Activated naive CD4-positive, alpha-beta T cell treated with anti-CD3 and anti-CD28 coated beads, Interleukin-2, amount 50 U/mL, for 16 hours (primary cell): ENCODE measurements around the gene REC8.
A peak's percentile ranks its signal among the peaks of the same experiment; 100 is the strongest.

ENCODE experiments used
- DNase-seq: peaks from one replicate; pipeline ENCODE4 v3.0.0-alpha.2; 2020

The REC8 gene

DNA sequence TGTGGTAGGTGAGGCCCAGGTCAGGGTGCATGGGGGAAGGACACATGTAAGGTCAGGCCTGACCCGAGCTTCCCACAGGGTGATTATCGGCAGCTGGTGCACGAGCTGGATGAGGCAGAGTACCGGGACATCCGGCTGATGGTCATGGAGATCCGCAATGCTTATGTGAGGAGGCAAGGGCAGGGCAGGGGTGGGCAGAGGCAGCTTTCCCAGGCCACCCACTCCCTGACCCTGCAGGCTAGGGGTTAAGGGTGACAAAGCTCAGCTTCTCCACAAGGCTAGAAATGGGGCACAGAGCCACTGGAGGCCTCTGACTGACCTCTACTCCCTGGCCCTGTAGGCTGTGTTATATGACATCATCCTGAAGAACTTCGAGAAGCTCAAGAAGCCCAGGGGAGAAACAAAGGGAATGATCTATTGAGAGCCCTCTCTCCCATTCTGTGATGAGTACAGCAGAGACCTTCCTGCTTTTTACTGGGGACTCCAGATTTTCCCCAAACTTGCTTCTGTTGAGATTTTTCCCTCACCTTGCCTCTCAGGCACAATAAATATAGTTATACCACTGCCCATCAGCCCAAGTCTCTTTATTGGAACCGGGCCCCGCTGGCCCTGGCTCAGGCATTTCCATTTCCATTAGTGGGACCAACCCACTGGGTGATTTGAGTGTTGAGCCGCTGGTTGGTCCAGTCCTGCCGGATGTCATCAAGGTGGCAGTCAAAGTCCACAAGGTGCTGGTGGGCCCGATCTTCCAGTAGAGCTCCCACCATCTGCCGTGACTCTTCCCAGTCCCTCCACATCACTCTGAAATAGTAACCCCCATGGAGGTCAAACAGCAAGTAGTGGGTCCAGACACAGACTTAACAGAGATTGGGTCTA is 33.2 kb upstream of the REC8 start:
- DNase-seq, result no peak

DNA sequence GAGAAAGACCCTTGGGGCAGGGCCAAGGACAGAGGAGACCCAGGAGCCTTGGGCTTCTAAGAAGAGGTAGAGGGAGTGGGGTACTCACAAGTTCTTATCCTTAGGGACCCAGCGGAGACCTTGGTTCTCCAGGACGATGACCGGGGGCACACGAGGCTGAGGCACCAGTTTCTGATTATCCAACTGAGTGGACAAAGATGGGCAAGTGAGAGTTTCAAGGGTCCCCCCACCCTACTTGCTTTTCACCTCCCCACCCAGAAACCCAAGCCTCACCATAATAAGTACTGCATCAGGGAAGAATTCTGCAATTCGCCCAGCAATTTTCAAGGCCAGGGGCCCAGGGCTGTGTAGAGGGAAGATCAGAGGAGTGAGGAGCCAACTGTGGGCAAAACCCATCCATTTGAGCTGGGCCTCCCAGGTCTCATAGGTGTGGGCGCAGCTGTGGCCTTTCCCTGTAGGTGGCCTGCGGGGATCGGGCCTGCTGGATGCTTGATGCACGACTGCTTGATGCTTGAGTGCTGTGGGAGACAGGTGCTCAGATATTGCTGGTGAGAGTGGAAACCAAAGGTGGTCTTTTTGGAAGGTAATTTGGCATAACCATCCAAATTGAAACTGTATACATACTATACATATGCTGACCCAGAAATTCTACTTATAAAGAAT is 32.5 kb upstream of the REC8 start:
- DNase-seq, result no peak

DNA sequence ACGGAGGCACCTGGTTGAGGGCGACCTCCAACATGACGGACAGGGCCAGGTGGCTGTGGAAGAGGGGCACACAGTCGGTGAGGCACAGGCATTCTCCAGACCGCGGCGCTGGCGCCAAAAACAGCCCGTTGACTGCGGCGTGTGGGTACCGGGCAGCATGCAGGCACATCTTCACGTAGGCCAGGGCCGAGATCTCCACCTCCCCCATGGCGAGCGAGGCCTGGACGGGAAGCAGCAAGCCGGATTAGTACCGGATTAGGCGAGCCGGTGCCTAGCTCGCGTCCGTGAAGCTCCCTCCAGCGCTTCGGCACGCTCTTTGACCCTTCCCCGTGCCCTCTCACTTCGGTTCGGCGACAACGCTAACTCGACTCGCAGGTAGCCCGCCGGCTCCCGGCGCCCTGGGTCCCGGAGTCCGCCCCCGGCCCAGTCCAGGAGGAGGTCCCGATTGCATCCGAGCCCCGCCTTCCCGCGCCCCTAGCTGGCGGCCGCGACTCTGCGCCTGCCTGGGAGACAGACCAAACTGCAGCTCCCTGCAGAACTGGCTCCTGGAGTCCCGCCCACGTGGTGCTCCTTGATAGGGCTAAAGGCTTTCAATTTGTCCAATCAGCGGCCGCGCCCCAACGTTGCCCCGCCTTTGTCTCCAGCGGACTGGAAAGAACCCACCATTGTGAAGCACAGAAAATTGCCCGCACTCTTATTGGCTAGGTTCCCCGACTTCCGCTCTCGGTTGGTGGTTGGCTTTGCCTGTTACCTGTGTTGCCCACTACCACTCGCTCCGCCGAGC is 30.6 kb upstream of the REC8 start, which contains the start of gene EMC9:
Gene EMC9, minus strand, starts transcription at position 495 of the 784 bp plus-strand sequence. Its CDS starts 287 bp downstream, at position 208.
- DNase-seq, result peak; percentile 100

DNA sequence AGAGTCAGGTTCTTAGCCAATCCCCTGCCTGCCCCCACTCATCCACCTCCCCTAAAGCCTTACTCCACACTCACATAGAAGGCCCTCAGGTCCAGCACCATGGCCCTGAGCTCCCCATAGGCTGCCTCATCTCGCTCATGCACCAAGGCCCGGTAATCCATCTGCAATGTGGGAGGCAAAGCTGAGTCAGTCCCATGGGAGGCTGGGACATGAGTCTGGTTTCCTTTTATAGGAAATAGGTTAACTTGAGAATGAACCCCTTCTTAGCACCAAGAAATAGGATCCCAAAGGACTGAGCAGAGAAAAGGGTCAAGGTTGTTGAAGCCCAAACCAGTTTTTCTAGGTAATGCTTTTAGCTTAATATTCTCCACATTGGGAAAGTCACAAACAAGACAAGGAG is 28.4 kb upstream of the REC8 start:
- no peak for DNase-seq

DNA sequence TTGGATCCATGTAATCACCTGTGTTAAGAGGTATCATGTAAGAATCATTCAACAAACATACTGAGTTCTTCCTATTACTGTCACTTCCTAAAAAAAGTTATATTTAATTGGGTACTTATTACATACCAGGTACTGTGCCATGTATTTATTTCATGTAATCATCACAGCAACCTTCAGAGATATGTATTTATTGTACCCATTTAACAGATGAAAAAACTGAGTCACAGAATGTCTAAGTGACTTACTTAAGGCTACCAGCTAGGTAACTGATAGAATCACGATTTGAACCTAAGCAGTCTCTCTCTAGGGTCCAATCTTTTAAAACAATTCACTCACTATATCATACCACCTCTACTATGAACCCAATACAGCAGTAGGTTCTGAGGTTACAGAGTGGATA is 27.4 kb upstream of the REC8 start:
- no peak for DNase-seq

DNA sequence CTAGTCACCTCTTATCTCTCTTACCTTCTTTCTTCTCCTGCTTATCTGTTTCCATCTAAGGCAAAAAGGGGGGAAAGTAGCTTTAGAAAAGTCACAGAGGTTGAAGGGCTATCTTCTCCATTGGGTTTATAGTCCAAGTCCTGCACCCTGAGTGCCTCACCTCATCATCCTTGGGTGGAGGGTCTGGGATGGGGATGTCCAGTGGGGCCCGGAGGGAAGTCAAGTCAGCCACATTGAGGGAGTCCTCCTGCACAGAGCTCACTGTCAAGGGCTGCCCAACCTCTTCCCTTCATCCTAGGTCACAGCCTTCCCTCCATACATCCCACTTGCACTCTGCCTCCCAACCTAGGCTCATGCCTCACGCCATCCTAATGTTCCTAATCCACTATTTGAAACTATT is 26.7 kb upstream of the REC8 start:
- DNase-seq, result no peak

DNA sequence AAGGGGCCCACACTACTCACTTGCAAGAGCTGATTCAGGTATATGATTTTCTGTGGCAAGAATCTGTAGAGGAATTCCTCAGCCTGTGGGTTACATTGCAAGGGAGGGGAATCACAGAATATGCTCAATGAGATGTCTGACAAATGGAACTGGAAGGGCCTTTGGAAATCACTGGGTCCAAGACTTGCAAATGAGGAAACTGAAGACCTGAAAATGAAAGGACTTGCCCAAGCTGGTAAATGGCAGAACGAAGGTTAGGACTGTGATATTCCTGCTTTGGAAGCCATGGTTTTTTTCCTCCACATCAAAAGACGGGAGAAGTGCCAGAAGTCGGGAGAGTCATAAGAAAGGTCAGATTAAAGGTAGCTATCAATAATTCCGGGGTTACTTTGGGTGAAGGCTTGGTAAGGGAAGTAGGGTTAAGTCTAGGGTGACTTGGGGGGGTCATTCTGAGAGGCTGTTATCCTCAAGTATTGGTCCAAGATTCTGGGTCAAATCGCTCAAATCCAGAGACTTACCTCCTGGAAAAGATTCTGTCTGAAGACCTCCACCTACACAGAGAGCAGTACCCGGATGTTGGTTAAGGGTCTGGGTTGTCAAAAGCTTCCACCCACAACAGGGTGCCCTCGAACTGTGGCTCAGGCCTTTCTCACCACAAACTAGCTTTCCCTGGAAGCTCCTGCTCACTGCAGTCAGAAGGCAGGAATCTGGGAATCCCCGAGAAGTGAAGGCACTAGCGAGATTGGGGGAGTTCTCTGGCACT is 26.0 kb upstream of the REC8 start:
- DNase-seq, result no peak

DNA sequence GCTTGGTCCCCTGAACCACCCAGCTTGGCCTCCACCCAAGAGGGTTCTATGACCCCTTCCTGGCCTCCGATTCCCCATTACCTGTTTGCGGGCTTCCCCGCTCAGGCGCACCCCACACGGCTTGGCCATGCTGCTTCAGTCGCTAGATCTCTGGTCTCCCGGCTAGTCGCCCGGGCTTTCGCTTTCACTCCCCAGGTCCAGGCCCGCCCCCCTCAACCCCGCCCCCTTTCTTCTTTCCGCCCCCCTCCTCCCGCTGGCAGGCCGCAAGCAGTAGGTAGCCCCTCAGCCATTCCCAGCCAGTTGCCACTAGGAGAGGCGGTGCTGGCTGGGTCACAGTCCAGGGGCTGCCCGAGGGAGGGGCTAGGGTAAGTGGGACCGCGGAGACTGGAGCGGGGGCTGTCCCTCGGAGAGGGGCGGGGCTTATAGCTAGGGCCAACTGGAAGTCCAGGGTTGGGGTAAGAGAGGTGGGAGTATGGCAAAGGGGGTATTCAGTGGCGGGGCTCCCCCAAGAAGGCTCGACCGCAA is 25.4 kb upstream of the REC8 start, which contains the start of gene PSME2:
Gene PSME2, minus strand, starts transcription at position 158 of the 525 bp plus-strand sequence. Its CDS starts 29 bp downstream, at position 129.
- DNase-seq, result peak; percentile 82

DNA sequence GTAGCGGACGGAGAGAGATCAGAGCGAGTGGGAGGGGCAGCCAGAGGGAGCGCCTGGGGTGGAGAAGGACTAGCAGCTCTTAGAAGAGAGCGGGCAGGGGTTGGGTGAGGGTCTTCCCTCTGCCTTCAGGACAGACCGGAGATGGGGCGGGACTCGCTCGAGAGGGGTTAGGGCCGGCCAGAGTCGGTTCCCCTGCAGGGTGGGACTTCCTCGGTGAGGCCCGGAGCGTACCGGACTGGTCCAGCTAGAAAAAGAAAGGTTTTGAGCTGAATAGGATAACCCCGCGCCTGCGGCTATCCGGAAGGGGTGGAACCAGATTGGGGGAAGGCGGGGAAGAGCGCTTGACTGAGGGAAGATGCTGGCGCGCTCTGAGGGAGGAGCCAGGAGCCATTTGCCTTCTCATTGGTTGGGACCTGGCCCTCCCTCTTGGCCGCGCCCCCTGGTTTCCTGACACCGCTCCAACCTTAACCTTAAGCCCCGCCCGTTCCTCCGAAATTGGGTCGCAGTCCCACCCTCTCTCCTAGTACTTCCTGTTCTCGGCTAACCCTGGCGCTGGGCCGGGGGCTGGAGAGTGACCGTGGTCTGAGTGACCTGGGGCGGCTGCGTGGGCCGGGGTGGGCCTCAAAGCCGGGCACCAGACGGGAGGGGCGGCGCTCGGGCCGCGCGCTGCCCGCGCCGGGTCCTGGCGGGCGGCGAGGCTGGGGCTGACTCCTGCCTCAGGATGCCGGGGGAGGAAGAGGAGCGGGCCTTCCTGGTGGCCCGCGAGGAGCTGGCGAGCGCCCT is 24.7 kb upstream of the REC8 start, which contains the start of gene RNF31:
Gene RNF31, plus strand, starts transcription at position 521 of the 783 bp plus-strand sequence. Its CDS starts 201 bp downstream, at position 722.
- DNase-seq, result peak; percentile 99

DNA sequence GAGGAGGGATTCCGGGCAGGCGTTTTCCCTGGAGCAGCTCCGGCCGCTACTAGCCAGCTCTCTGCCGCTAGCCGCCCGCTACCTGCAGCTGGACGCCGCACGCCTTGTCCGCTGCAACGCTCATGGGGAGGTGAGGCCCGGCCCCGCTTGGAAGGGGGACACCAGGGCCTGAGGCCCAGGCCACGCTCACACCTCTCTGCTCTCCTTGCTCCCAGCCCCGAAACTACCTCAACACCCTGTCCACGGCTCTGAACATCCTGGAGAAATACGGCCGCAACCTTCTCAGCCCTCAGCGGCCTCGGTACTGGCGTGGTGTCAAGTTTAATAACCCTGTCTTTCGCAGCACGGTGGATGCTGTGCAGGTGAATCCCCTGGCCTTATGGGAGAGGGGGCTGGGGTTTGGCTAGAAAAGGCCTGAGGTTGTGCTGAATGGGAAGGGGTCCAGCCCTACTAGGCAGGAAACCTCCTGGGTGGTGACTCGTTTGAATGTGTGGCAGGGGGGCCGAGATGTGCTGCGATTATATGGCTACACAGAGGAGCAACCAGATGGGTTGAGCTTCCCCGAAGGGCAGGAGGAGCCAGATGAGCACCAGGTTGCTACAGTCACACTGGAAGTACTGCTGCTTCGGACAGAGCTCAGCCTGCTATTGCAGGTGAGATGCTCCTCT is 24.0 kb upstream of the REC8 start:
- DNase-seq, result no peak

DNA sequence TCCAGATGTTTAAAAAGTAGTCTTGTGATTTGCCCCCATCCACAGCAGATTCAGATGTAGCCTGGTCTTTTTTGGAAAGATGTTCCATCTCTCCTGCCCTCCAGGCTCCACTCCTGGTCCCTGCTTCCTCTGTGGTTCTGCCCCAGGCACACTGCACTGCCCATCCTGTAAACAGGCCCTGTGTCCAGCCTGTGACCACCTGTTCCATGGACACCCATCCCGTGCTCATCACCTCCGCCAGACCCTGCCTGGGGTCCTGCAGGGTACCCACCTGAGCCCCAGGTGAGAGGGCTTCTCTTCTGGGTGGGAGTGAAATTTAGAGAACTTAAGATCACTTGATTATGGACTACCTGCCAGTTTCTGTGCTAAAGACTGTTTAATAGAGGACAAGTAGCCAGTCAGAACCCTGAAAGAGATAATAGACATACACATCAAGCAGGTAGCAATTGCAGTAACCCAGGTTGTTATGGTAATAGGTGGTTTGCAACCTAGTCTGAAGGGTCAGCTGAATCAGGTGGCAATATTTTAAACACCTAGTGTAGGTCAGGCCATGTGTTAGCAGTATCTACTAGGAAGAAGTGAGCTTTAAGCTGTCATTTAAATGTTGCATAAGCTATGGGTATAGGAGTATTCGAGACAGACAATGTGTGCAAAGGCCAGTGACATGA is 22.4 kb upstream of the REC8 start:
- DNase-seq, result no peak

DNA sequence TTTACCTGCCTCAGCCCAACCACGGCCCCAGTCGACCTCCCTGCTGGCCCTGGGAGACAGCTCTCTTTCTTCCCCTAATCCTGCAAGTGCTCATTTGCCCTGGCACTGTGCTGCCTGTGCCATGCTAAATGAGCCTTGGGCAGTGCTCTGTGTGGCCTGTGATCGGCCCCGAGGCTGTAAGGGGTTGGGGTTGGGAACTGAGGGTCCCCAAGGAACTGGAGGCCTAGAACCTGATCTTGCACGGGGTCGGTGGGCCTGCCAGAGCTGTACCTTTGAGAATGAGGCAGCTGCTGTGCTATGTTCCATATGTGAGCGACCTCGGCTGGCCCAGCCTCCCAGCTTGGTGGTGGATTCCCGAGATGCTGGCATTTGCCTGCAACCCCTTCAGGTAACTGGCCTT is 21.8 kb upstream of the REC8 start:
- no peak for DNase-seq

DNA sequence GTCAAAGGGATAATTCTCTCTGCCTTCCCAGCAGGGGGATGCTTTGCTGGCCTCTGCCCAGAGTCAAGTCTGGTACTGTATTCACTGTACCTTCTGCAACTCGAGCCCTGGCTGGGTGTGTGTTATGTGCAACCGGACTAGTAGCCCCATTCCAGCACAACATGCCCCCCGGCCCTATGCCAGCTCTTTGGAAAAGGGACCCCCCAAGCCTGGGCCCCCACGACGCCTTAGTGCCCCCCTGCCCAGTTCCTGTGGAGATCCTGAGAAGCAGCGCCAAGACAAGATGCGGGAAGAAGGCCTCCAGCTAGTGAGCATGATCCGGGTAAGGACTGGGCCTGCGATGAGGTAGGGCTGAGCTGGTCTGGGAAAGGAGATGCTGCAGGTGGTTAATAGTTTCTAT is 21.3 kb upstream of the REC8 start:
- DNase-seq, result no peak

DNA sequence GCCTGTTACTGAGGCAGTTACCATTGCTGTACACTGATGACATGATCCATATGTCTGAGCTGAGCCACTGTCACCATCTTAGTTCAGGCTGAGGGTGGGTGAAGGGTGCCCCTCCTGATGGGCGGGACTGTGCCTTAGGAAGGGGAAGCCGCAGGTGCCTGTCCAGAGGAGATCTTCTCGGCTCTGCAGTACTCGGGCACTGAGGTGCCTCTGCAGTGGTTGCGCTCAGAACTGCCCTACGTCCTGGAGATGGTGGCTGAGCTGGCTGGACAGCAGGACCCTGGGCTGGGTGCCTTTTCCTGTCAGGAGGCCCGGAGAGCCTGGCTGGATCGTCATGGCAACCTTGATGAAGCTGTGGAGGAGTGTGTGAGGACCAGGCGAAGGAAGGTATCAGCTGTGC is 20.9 kb upstream of the REC8 start:
- no peak for DNase-seq

DNA sequence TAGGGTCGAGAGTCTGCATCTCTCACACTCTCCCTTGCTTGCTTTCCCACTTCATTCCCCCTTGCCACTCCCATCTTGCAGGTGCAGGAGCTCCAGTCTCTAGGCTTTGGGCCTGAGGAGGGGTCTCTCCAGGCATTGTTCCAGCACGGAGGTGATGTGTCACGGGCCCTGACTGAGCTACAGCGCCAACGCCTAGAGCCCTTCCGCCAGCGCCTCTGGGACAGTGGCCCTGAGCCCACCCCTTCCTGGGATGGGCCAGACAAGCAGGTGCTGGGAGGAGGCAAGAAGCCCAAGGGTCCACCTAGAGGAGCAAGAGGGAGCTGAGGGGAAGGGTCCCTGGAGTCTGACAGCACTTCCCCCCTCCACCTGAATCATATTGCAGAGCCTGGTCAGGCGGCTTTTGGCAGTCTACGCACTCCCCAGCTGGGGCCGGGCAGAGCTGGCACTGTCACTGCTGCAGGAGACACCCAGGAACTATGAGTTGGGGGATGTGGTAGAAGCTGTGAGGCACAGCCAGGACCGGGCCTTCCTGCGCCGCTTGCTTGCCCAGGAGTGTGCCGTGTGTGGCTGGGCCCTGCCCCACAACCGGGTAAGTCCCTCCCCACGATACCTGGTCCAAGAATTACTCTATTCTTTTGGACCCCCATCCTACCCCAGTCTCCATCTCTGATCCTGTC is 20.3 kb upstream of the REC8 start:
- no peak for DNase-seq

DNA sequence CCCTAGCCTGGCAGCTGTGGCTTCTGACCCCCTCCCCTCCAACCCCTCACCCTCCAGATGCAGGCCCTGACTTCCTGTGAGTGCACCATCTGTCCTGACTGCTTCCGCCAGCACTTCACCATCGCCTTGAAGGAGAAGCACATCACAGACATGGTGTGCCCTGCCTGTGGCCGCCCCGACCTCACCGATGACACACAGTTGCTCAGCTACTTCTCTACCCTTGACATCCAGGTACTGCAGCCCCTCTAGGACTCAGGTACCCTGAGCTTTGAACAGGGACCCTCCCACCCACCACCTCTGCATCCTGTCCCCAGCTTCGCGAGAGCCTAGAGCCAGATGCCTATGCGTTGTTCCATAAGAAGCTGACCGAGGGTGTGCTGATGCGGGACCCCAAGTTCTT is 16.8 kb upstream of the REC8 start:
- DNase-seq, result no peak

DNA sequence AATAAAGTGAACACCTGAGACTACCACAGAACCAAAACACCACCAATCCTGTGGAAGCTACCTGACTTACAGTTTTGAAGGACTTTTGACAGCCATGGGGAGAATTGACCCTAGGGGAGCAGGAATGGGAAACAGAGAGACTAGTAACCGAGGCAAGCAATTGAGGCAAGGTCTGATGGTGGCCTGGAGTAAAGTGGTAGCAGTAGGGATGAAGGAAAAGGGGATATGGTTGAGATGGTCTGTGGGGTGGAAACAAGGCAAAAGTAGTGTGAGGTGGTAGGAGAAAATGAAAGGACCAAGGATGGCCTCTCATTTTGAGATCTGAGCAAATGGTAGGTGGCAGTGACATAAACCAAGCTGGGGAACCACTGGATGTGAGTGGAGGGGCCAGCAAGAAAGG is 15.0 kb upstream of the REC8 start:
- DNase-seq, result no peak

DNA sequence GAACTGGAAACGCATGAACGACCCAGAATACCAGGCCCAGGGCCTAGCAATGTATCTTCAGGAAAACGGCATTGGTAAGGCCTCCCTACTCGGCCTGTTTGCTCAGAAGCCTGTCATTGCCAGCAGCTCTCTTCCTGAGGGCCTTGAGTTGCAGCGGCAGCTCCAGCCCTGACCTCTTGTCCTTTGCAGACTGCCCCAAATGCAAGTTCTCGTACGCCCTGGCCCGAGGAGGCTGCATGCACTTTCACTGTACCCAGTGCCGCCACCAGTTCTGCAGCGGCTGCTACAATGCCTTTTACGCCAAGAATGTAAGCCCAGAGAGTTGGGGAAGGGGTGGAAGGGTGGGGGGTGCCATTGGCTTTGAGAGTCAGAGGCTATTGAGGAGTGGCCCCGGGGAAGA is 14.5 kb upstream of the REC8 start:
- DNase-seq, result no peak

DNA sequence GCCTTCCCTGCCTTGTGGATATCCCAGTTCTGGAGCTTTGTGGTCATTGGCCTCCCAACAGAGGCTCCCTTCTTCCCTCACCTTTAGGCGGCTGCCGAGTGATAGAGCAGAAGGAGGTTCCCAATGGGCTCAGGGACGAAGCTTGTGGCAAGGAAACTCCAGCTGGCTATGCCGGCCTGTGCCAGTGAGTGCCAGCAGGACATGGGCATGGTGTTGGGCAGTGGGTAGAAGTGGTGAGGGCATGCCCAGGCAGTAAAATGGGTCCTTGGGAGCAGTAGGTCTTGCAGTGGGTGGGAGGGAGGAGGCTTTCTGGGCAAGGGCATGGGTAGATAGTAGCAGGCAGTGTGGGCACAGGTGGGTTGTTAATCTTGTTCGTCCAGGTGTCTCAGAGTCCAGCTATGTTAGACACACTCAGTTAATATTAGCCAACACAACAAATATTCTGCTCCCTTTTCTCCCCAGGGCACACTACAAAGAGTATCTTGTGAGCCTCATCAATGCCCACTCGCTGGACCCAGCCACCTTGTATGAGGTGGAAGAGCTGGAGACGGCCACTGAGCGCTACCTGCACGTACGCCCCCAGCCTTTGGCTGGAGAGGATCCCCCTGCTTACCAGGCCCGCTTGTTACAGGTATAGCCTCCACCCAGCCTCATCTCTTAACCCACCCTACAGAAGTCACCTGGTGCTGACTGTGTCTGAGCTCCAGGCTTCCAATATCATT is 11.9 kb upstream of the REC8 start:
- no peak for DNase-seq
